HepG2 (cell line): Measurements from ENCODE around the gene SPNS1. TPM values are rescaled to one million over a fixed set of nuclear protein-coding genes. Genes with fewer than 3 reads are reported as not detected.

Experiments
- IKZF1 ChIP-seq: fragments of 450-650 bp; IDR thresholded peaks from 2 replicates; pipeline ENCODE4 v1.7.1; 2016
- IRF9 ChIP-seq: sonication (generic); formaldehyde crosslinking; IDR thresholded peaks from 2 replicates; pipeline ENCODE4 v1.8.0; 2022; ENCODE audit warnings: missing genetic modification reagents, mild to moderate bottlenecking, borderline replicate concordance
- KIAA2018 ChIP-seq: sonication (generic); formaldehyde crosslinking; IDR thresholded peaks from 2 replicates; pipeline ENCODE4 v1.5.0; 2020; ENCODE audit warnings: mild to moderate bottlenecking, missing genetic modification reagents, borderline replicate concordance
- NFYB ChIP-seq: sonication (generic); formaldehyde crosslinking; IDR thresholded peaks from 2 replicates; pipeline ENCODE4 v1.4.0; 2020; ENCODE audit warnings: missing genetic modification reagents
- ONECUT2 ChIP-seq: sonication (generic); formaldehyde crosslinking; IDR thresholded peaks from 2 replicates; pipeline ENCODE4 v1.4.0; 2020; ENCODE audit warnings: missing genetic modification reagents
- SRSF1 ChIP-seq: fragments of 200-400 bp; formaldehyde crosslinking; optimal IDR thresholded peaks from 2 replicates; pipeline ENCODE3; 2017; ENCODE audit warnings: mild to moderate bottlenecking, low read depth, low read length, moderate library complexity
- TCF7 ChIP-seq: sonication (generic); IDR thresholded peaks from 2 replicates; pipeline ENCODE4 v1.6.1; 2016; ENCODE audit warnings: antibody characterized with exemption, low read depth
- ZNF44 ChIP-seq: sonication (generic); formaldehyde crosslinking; IDR thresholded peaks from 2 replicates; pipeline ENCODE4 v1.5.1; 2020; ENCODE audit warnings: mild to moderate bottlenecking, missing genetic modification reagents
- ZNF550 ChIP-seq: sonication (generic); formaldehyde crosslinking; IDR thresholded peaks from 2 replicates; pipeline ENCODE4 v1.4.0; 2020; ENCODE audit warnings: mild to moderate bottlenecking, missing genetic modification reagents, borderline replicate concordance
- ZNF777 ChIP-seq: sonication (generic); formaldehyde crosslinking; IDR thresholded peaks from 2 replicates; pipeline ENCODE4 v1.4.0; 2020; ENCODE audit warnings: missing genetic modification reagents
- ZSCAN29 ChIP-seq: sonication (generic); formaldehyde crosslinking; conservative IDR thresholded peaks from 2 replicates; pipeline ENCODE4 v1.4.0; 2020; ENCODE audit warnings: mild to moderate bottlenecking, missing genetic modification reagents
- polyA plus RNA-seq, 8 experiments: library from polyadenylated mRNA; depleted of rRNA in 3 of 8; stranded (reverse) in 7 of 8; unstranded in 1 of 8; fragments of >200 nt; fragmentation: Illumina TruSeq in 4 of 8; extraction: Trizol in 4 of 8; gene quantifications; 2 replicates each; pipeline versions ENCODE4 v1.2.1 to v1.2.3, GENCODE V29; 2011 to 2016; ENCODE audit warnings: low read depth in 4 of 8, missing spikeins in 1 of 8, mixed read lengths in 1 of 8; ENCODE audit not compliant: insufficient read depth in 1 of 8
- total RNA-seq, 5 experiments: library from RNA; depleted of rRNA; stranded (reverse); fragments of >200 nt; fragmentation: Illumina TruSeq; extraction: Trizol; gene quantifications; 2 replicates each; pipeline ENCODE4 v1.2.3, GENCODE V29; 2016; ENCODE audit warnings: low read depth in 1 of 5
- TF ChIP-seq, protein P1 (sequence below): sonication (generic); formaldehyde crosslinking; IDR thresholded peaks from 2 replicates; pipeline ENCODE4 v1.5.1; 2020; ENCODE audit warnings: mild to moderate bottlenecking, missing genetic modification reagents, borderline replicate concordance
- TF ChIP-seq, protein P2 (sequence below): sonication (generic); formaldehyde crosslinking; IDR thresholded peaks from 2 replicates; pipeline ENCODE4 v1.4.0; 2020; ENCODE audit warnings: missing genetic modification reagents; ENCODE audit errors: not compliant biosample characterization

Gene SPNS1
- total and polyA plus RNA-seq, 2 of the 13 experiments (the other 11 are each of a cell fraction or from before 2014, with no cell fraction given), result 25.6 to 38.8 TPM

GRCh38 chr16:28950648-28951409 lies 23.7 kb upstream of the SPNS1 start, which contains the start of gene NFATC2IP (continued):
- no peak for TF ChIP-seq KIAA2018 (CRISPR knock-in tag)
- no peak; the same call in 1 of the 2 replicates for TF ChIP-seq IRF9 (CRISPR knock-in tag)
- TF ChIP-seq ZNF777 (CRISPR knock-in tag), result 0 out of 2 replicates have a peak, but pooled peaks have one; percentile 38
- TF ChIP-seq, protein P1, sequence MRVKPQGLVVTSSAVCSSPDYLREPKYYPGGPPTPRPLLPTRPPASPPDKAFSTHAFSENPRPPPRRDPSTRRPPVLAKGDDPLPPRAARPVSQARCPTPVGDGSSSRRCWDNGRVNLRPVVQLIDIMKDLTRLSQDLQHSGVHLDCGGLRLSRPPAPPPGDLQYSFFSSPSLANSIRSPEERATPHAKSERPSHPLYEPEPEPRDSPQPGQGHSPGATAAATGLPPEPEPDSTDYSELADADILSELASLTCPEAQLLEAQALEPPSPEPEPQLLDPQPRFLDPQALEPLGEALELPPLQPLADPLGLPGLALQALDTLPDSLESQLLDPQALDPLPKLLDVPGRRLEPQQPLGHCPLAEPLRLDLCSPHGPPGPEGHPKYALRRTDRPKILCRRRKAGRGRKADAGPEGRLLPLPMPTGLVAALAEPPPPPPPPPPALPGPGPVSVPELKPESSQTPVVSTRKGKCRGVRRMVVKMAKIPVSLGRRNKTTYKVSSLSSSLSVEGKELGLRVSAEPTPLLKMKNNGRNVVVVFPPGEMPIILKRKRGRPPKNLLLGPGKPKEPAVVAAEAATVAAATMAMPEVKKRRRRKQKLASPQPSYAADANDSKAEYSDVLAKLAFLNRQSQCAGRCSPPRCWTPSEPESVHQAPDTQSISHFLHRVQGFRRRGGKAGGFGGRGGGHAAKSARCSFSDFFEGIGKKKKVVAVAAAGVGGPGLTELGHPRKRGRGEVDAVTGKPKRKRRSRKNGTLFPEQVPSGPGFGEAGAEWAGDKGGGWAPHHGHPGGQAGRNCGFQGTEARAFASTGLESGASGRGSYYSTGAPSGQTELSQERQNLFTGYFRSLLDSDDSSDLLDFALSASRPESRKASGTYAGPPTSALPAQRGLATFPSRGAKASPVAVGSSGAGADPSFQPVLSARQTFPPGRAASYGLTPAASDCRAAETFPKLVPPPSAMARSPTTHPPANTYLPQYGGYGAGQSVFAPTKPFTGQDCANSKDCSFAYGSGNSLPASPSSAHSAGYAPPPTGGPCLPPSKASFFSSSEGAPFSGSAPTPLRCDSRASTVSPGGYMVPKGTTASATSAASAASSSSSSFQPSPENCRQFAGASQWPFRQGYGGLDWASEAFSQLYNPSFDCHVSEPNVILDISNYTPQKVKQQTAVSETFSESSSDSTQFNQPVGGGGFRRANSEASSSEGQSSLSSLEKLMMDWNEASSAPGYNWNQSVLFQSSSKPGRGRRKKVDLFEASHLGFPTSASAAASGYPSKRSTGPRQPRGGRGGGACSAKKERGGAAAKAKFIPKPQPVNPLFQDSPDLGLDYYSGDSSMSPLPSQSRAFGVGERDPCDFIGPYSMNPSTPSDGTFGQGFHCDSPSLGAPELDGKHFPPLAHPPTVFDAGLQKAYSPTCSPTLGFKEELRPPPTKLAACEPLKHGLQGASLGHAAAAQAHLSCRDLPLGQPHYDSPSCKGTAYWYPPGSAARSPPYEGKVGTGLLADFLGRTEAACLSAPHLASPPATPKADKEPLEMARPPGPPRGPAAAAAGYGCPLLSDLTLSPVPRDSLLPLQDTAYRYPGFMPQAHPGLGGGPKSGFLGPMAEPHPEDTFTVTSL (CRISPR knock-in tag), result no peak
- TF ChIP-seq ZNF550 (CRISPR knock-in tag), result no peak
- 0 out of 2 replicates have a peak, but pooled peaks have one; percentile 57 for TF ChIP-seq ZNF44 (CRISPR knock-in tag)
- TF ChIP-seq, protein P2, sequence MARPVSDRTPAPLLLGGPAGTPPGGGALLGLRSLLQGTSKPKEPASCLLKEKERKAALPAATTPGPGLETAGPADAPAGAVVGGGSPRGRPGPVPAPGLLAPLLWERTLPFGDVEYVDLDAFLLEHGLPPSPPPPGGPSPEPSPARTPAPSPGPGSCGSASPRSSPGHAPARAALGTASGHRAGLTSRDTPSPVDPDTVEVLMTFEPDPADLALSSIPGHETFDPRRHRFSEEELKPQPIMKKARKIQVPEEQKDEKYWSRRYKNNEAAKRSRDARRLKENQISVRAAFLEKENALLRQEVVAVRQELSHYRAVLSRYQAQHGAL (CRISPR knock-in tag), result no peak
- TF ChIP-seq ZSCAN29, result 0 out of 2 replicates have a peak, but pooled peaks have one; percentile 48
- TF ChIP-seq IKZF1, result no peak
- TF ChIP-seq TCF7, result no peak
- no peak for TF ChIP-seq SRSF1
- no peak for TF ChIP-seq ONECUT2 (CRISPR knock-in tag)
- peak; percentile 97 for TF ChIP-seq NFYB (CRISPR knock-in tag)
